GM10248 (cell line): Measurements from ENCODE around the gene UBE2L6.

ENCODE experiments used
- CTCF ChIA-PET: fragments of 300-600 bp; sonication (Branson Sonifier 250); formaldehyde crosslinking; extraction: SDS; loops from one replicate; lab custom pipeline; 2021; ENCODE audit warnings: antibody characterized with exemption; lab: Yijun Ruan, JAX
- POLR2A ChIA-PET: fragments of 350-650 bp; sonication (Branson Sonifier 250); formaldehyde crosslinking; extraction: SDS; loops from one replicate; lab custom pipeline; 2020; ENCODE audit warnings: antibody characterized with exemption; lab: Yijun Ruan, JAX
- DNase-seq: peaks from one replicate; pipeline ENCODE4 v3.0.0; 2012; ENCODE audit errors: extremely low spot score
- TF ChIP-seq, protein P1 (sequence below): IDR thresholded peaks from 2 replicates; pipeline ENCODE4 v1.5.1; 2012; ENCODE audit warnings: mild to moderate bottlenecking, low read depth; ENCODE audit errors: extremely low read depth, missing control alignments, control extremely low read depth

Gene UBE2L6

DNA sequence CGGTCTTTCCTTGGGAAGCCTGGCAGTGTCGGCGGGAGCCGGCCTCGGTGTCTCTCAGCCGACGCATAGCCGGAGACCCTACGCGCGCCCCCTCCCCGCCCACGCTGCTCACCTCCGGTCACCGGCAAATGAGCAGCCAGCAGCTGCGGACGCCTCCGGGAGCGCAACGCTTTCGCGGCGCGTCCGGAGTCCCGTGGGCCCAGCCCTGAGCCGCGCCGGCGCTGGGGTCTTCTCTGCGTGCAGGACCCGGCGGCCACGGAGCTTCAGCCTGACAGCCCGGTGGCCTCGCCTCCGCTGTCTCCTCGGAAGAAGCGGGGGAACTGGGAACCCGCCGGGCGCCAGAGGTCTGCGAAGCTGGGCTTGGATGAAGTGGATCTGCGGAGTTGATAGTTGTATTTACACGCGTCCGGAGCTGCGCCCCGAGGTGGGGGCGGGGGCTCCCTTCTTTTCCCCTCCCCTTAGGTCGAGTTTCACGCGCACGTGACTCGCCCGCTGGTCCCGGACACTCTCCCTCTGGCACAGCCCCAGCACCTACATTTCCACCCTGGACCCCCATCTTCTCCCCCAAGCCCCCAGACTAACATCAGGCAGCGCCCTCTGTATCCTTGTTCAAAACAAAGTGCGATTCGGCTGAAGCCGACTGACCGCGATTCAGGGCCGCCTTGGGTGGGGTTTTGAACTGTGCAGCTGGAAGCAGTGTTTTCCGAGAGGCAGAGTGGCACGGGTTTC lies 52.0 kb downstream of the UBE2L6 start, which contains the start of gene SLC43A1:
TSS of gene SLC43A1 (minus strand) at position 371 of the 729 bp plus-strand sequence. CDS start 1,591 bp downstream, outside the sequence.
- CTCF ChIA-PET, result interaction anchor here (0.8 to 9.0 kb wide), 10 partner anchors 10 to 127 kb away, joined by 3 to 121 read pairs (median 5); partner anchors contain the start of genes RTN4RL2 and TIMM10

GRCh38 chr11:57514538-57515331 lies 52.7 kb downstream of the UBE2L6 start:
- TF ChIP-seq, protein P1, sequence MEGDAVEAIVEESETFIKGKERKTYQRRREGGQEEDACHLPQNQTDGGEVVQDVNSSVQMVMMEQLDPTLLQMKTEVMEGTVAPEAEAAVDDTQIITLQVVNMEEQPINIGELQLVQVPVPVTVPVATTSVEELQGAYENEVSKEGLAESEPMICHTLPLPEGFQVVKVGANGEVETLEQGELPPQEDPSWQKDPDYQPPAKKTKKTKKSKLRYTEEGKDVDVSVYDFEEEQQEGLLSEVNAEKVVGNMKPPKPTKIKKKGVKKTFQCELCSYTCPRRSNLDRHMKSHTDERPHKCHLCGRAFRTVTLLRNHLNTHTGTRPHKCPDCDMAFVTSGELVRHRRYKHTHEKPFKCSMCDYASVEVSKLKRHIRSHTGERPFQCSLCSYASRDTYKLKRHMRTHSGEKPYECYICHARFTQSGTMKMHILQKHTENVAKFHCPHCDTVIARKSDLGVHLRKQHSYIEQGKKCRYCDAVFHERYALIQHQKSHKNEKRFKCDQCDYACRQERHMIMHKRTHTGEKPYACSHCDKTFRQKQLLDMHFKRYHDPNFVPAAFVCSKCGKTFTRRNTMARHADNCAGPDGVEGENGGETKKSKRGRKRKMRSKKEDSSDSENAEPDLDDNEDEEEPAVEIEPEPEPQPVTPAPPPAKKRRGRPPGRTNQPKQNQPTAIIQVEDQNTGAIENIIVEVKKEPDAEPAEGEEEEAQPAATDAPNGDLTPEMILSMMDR, result no peak
- ChIA-PET POLR2A (no interaction called here), CTCF (interaction anchor here (0.8 to 9.0 kb wide), 10 partner anchors 9 to 169 kb away, joined by 3 to 121 read pairs (median 5); partner anchors contain the start of genes RTN4RL2, SLC43A3 and TIMM10)
- DNase-seq, result peak; percentile 72

More for the DNA sequence above, 52.0 kb downstream of the UBE2L6 start, which contains the start of gene SLC43A1:
- POLR2A ChIA-PET, result no interaction called here
- TF ChIP-seq, protein P1, result no peak
- peak; percentile 66 for DNase-seq

DNA sequence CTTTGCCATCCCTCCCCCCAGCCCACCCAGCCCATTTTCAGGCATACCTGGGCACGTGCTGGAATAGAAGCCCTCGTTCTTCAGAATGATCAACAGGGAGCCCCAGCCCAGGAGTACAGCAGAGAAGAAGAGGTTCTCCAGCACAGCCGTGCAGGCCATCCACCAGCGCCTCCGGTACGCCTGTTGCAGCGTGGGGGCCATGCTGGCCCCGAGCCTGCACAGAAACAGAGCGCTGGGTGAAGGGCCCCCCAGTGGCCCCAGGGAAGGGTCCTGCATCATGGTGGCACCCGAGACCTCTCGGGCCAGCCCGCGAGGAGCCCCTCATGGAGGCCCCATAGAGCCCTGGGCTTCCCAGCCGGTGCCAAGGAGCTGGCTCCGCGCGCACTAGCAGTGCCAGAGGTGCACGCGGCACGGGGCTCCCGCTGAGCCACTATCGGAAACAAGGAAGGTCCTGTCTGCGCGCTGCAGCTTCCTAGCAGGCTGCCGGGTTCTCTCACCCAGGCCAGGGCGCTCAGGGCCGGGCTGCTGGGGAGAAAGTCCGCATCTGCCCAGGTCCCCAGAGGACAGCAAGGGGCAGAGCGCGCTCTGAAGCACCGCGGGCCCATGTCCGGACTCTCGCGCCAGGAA lies 53.4 kb downstream of the UBE2L6 start:
- TF ChIP-seq, protein P1, result no peak
- peak; percentile 45 for DNase-seq
- ChIA-PET CTCF (interaction anchor here (0.8 to 9.0 kb wide), 11 partner anchors 8 to 168 kb away, joined by 3 to 121 read pairs (median 5); partner anchors contain the start of genes RTN4RL2, SLC43A3 and TIMM10), POLR2A (no interaction called here)

DNA sequence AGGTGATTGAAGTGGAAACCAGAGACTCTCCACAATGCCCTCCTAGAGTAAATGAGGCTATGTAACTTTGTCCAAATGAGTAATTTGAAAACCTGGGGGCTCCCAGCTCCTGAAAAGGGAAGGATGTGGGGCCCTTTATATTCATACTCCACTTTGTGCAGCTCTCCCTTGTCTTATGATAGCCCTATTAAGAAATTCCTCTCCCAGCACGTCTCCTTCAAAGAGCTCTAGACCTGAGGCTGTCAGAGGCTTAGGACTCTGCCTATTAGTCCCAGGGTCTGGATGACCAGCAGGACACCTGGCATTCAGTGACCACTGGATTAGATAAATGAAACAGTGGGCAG lies 54.0 kb downstream of the UBE2L6 start:
- no peak for DNase-seq
- POLR2A ChIA-PET, result no interaction called here
- TF ChIP-seq, protein P1, result no peak
- CTCF ChIA-PET, result interaction anchor here (0.9 to 9.0 kb wide), 10 partner anchors 9 to 168 kb away, joined by 3 to 121 read pairs (median 4); partner anchors contain the start of genes RTN4RL2, TIMM10 and UBE2L6

DNA sequence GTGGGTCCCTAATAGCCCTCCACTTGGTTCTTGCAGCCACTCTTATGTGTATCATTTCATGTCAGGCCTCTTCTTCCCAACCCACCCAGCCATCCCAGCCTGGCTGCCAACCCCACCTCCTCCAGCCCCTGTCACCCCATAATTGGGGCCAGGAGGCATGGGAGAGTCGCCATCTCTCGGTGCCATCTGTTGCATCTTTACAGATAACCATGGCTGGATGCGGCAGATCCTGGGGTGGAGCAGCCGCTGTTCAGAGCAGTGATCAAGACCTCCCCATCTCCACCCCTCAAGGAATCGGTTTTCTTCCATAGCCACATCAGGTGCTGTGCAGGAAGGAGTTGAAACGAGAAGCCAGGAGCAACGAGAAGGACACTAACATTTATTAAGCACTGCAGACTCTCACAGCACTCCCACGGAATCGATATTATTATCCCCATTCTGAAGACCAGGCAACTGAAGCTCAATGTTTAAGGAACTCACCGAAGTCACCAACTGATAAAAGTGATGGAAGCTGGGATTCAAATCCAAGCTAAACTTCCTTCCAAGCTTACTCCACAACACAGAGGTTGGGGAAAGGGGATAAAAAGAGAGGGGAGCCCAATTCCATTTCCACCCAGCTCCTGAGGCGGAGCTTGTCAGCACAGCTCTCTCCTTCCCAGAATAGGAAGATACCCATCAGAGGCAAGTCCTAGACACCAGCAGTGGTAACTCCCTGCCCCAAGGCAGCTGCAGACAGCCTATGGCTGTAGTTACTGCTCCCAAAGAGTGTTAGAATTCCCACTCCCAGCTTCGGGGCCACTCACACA lies 54.6 kb downstream of the UBE2L6 start:
- ChIA-PET CTCF (interaction anchor here (0.9 to 9.0 kb wide), 10 partner anchors 9 to 167 kb away, joined by 3 to 121 read pairs (median 4); partner anchors contain the start of genes RTN4RL2, TIMM10 and UBE2L6), POLR2A (no interaction called here)
- no peak for DNase-seq
- TF ChIP-seq, protein P1, result no peak
